Adipocyte (in vitro differentiated cells): ENCODE results near the gene NRCAM.
"Not testable (repeated sequence)": the region's sequence is repeated elsewhere in the genome, so short reads cannot be mapped to it uniquely, and the experiment has no call there.

Experiments
- DNase-seq: peaks from one replicate; pipeline ENCODE4 v3.0.0-alpha.2; 2015; ENCODE audit warnings: low read depth
- H3K27me3 ChIP-seq: replicated peaks from 2 replicates; pipeline ENCODE4 v1.7.0; 2013; ENCODE audit warnings: mild to moderate bottlenecking, low read length, moderate library complexity; ENCODE audit not compliant: control insufficient read depth, insufficient read depth
- H3K36me3 ChIP-seq: 2 replicates; pipeline ENCODE4 v1.7.0; 2013; ENCODE audit warnings: low read length, mild to moderate bottlenecking, moderate library complexity; ENCODE audit not compliant: control insufficient read depth, insufficient read depth, severe bottlenecking
- H3K4me1 ChIP-seq: 2 replicates; pipeline ENCODE4 v1.7.0; 2013; ENCODE audit warnings: mild to moderate bottlenecking, low read length, moderate library complexity; ENCODE audit not compliant: control insufficient read depth, insufficient read depth
- H3K4me3 ChIP-seq: 2 replicates; pipeline ENCODE4 v1.7.0; 2013; ENCODE audit warnings: mild to moderate bottlenecking, low read length, moderate library complexity
- H3K9ac ChIP-seq: 2 replicates; pipeline ENCODE4 v1.7.0; 2013; ENCODE audit warnings: mild to moderate bottlenecking, low read length, moderate library complexity
- H3K9me3 ChIP-seq: 2 replicates; pipeline ENCODE4 v1.7.0; 2013; ENCODE audit warnings: mild to moderate bottlenecking, low read length, moderate library complexity; ENCODE audit not compliant: control insufficient read depth

The NRCAM gene

DNA sequence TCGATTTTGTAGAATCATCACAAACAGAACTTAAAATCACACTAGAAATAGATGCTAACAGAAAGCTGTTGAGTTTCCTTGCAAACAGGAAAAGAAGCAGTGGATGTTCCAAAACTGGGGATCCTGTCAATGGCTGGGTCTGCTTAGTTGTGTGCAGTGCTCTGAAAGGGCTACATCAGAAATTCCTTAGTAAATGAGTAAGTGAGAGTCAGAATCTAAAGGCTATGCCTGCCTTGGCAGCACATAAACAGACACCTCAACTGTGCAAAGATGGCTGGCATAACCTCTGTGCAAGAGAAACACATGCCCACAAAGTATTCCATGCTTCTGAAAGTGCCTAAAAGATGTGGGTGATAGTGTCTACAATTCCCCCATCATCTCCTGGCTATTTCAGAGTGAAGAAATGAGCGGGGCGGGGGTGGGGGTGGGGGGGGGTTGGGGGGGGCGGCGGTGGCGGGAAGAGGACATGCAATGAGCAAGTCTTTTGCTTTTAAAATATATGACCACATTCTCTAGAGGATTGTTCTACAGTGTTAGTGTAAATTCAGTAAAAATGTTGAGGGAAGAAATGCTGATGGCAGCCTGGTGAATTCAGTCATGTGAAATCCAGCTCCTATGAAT, 187.9 kb downstream of the NRCAM start:
- Histone ChIP-seq H3K27me3 (no peaks in the 10 kb centered on the region), H3K36me3 (peaks cover 8% of the 10 kb centered on the region), H3K4me1 (peaks cover 26% of the 10 kb centered on the region), H3K4me3 (no peak overlapping the region), H3K9ac (no peak overlapping the region), H3K9me3 (no peaks in the 10 kb centered on the region)
- DNase-seq = no peak

DNA sequence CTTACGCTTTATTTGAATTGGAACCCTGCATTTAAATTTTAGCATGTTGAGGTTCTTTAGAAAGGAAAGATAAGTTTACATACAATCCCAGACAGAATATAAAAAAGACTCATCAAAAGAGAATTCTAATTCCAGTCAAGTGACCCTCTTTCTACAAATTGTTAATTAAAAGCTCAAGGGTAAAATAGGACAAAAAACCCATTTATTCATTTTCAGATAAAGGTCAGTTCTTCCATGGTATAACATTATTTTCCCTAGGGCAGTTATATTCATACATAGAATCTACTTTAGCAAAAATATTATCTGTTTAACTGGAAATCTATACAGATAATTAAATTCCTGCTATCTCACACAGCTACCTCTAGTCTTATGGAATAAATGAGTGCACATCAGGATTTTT, 188.6 kb downstream of the NRCAM start:
- no peak for DNase-seq
- no peaks in the 10 kb centered on the region for H3K9me3 ChIP-seq
- peaks cover 8% of the 10 kb centered on the region for H3K36me3 ChIP-seq
- no peak overlapping the region for H3K4me3 ChIP-seq
- H3K9ac ChIP-seq = no peak overlapping the region
- no peaks in the 10 kb centered on the region for H3K27me3 ChIP-seq
- peaks cover 26% of the 10 kb centered on the region for H3K4me1 ChIP-seq

DNA sequence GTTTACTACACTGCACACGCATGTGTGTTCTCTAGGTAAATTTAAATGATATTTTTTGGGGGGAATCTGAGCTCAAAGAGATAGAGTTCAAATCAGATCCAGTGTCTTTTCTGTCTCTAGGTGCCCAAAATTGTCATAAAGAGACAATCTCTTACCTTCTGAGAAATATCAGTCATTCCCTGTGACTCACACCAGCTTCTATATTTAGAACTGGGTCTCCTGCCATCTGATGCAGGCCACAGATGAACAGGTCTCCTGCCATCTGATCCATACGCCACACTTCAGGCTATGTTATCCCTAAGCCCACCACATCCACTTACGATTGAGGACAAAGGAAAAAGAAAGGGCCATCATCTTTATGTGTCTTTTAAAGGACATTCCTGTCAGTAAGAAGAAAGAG, 189.7 kb downstream of the NRCAM start:
- H3K27me3 ChIP-seq = no peaks in the 10 kb centered on the region
- H3K9me3 ChIP-seq = no peaks in the 10 kb centered on the region
- H3K9ac ChIP-seq = no peak overlapping the region
- DNase-seq = no peak
- H3K4me3 ChIP-seq = no peak overlapping the region
- H3K36me3 ChIP-seq = peaks cover 13% of the 10 kb centered on the region
- peaks cover 26% of the 10 kb centered on the region for H3K4me1 ChIP-seq

DNA sequence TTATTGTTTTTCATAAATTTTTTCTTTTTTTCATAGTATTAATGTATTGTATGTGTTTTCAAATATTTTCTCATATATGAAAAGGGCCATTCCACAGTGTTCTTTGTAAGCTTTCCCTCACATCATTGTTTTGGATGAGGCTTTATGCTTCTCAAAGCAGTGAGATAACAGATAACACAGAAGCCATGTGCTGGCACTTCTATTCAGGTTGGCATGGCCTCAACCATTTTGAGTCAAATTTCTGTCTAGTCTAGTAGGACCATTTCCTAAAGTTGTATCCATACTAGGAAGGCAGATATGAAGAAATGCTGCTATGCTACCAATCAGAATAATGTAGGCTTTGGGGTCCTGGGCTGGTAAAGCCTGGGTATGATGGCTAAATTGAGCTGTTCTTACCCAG, 190.2 kb downstream of the NRCAM start:
- Histone ChIP-seq H3K36me3 (peaks cover 13% of the 10 kb centered on the region), H3K27me3 (no peaks in the 10 kb centered on the region), H3K4me3 (no peak overlapping the region), H3K4me1 (peaks cover 26% of the 10 kb centered on the region), H3K9me3 (no peaks in the 10 kb centered on the region), H3K9ac (no peak overlapping the region)
- no peak for DNase-seq

DNA sequence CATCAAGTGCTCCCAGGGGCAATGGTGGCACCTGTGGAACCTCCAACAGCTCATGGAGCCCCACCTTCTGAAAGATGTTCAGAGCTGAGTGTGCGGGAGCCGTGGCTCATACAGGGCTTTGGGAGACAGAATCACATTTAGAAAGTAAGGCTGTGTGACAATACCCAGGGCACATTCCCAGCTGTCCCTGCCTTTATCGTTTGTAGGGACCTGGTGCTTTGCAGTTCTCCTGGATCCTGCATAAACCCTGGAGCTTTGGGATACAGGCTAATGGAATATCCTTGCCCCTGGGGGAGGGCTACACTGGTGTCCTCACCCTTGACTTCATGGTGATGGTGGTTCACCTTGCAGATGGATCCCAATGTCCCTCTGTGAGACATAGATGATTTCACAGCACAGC, 191.2 kb downstream of the NRCAM start:
- Histone ChIP-seq H3K36me3 (peaks cover 13% of the 10 kb centered on the region), H3K4me1 (peaks cover 26% of the 10 kb centered on the region), H3K27me3 (no peaks in the 10 kb centered on the region), H3K9me3 (no peaks in the 10 kb centered on the region), H3K9ac (no peak overlapping the region), H3K4me3 (no peak overlapping the region)
- no peak for DNase-seq

DNA sequence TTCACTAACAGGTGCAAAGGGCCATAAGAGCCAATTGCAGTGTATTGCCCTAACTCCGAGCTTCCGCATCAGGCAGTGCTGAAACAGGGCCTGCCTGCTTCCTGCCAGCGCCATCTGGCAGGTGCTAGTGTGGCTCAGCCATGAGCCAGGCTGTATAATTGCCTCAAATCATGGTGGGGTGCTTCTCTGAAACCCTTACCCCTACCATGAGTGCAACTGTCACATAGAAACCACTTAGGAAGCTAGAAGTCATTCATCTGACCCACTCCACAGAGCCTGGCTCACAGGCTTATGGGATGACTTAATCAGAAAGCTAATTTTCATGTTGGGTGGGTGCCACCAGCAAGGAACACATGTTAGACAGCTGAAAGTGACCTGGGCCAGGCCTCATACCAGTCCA, 192.8 kb downstream of the NRCAM start:
- H3K4me1 ChIP-seq = peaks cover 26% of the 10 kb centered on the region
- DNase-seq = no peak
- H3K9me3 ChIP-seq = no peaks in the 10 kb centered on the region
- H3K4me3 ChIP-seq = no peak overlapping the region
- peaks cover 17% of the 10 kb centered on the region for H3K36me3 ChIP-seq
- no peaks in the 10 kb centered on the region for H3K27me3 ChIP-seq
- H3K9ac ChIP-seq = no peak overlapping the region

DNA sequence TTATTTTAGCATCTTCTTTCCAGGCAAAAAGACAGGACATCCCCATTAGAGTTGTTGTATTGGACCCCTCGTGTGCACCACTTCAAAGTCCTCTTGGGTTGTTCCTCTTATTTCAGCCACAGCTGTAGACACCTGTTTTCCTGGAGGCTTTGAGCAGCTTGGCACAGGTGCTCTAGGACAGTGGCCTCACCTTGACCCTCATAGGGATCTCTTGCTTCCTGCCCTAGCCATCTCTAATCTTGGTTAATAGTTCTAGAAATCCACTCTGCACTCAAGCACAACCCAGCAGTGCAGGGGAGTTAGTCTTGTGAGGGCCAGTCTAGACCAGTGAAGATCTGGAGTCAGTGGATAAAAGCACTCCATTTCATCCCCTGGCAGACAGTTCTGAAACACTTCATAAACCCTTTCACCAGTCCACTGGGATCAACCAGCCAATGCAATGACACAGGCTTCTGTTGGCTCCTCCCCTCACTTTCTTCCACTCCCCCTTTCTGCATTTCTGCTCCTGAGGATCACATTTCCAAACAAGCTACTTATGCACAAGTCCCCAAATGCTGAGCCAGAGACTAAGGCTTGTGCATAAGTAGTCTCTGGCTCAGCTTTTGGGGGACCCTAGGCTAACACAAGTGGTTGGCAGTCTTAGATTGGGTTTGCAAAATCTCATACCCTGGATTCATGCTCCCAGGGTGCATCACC, 194.5 kb downstream of the NRCAM start:
- Histone ChIP-seq H3K4me3 (no peak overlapping the region), H3K36me3 (peaks cover 17% of the 10 kb centered on the region), H3K27me3 (no peaks in the 10 kb centered on the region), H3K9ac (no peak overlapping the region), H3K4me1 (peaks cover 11% of the 10 kb centered on the region), H3K9me3 (no peaks in the 10 kb centered on the region)
- no peak for DNase-seq

DNA sequence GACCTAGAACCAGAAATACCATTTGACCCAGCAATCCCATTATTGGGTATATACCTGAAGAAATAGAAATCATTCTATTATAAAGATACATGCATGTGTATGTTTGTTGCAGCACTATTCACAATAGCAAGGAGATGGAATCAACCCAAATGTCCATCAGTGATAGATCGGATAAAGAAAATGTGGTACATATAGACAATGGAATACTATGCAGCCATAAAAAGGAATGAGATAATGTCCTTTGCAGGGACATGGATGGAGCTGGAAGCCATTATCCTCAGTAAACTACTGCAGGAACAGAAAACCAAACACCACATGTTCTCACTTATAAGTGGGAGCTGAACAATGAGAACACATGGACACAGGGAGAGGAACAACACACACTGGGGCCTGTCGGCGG, 196.8 kb downstream of the NRCAM start:
- H3K9me3 ChIP-seq, DNase-seq, H3K4me1 ChIP-seq, H3K4me3 ChIP-seq, H3K36me3 ChIP-seq, H3K27me3 ChIP-seq, H3K9ac ChIP-seq: not testable (repeated sequence)

DNA sequence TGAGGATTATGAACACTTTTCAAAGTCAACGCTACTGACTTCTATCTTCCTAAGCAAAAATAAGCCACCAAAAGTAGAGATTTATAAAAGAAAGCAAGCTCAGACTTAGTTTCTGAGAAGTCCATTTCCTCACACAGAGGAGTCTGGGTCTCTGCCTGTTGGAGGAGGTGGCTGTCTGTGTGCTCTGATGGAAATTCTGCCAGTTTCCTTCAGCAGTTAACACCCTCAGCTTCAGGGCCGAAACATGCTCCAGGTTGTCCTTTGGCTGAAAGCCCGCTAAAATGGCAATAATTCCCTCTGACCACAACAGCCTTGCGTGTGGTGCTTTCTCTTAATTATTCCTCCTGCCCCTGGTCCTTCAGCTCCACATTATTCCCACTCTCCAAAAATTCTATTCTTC, 198.3 kb downstream of the NRCAM start:
- no peak overlapping the region for H3K4me3 ChIP-seq
- DNase-seq = no peak
- no peaks in the 10 kb centered on the region for H3K4me1 ChIP-seq
- H3K27me3 ChIP-seq = no peaks in the 10 kb centered on the region
- no peaks in the 10 kb centered on the region for H3K9me3 ChIP-seq
- peaks cover 9% of the 10 kb centered on the region for H3K36me3 ChIP-seq
- no peak overlapping the region for H3K9ac ChIP-seq

DNA sequence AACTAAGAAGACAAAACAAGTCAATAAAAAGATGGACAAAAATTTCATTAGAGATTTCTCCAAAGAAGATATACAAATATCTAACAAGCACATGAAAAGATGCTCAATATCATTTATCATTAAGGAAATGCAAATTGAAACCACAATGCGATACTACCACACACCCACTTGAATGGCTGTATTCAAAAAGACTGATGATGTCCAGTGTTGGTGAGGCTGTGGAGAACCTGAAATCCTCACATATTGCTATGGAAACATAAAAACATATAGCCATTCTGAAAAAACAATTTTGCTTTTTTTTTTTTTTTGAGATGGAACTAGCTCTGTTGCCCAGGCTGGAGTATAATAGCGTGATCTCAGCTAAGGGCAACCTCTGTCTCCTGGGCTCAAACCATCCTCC, 202.0 kb downstream of the NRCAM start:
- no peak for DNase-seq
- H3K9me3 ChIP-seq = no peaks in the 10 kb centered on the region
- peaks cover 4% of the 10 kb centered on the region for H3K36me3 ChIP-seq
- H3K4me3 ChIP-seq = no peak overlapping the region
- no peak overlapping the region for H3K9ac ChIP-seq
- H3K4me1 ChIP-seq = peaks cover 10% of the 10 kb centered on the region
- no peaks in the 10 kb centered on the region for H3K27me3 ChIP-seq

DNA sequence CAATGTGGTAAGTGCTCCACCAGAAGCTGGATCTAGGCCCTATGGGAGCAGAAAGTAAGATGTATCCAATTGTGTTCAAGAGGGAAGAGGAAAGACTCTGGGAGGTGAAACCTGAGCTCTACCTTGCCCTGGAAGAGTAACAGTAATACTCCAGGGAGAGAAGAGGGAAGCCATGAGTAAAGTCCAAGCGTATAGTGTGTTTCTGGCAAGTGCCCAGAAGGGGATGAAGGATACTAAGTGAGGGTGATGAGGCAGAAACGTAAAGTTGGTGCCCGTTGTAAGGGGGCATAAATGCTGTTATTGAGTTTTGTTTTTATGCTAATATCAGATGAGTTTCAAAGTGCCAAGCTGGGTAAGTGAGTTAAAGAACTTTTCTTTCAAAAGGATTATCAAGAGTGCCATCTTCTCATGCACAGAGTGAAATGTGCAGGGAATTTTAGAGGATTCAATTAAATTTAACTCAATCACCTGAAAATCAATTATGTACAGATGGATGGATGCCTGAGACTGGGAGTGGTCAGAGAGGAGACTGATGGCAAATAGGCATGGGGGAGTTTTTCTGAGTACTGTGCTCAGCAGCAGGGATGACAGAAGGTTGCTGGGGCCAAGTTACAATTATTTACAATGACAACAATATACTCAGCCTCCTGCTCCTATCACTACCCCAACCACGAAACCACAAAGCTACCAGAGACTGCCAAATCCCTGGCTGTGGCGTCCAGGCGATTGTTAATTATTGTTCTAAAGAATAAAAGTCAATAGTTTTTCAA, 202.8 kb downstream of the NRCAM start:
- H3K9ac ChIP-seq = no peak overlapping the region
- no peaks in the 10 kb centered on the region for H3K9me3 ChIP-seq
- no peaks in the 10 kb centered on the region for H3K27me3 ChIP-seq

More for the DNA sequence above, 202.8 kb downstream of the NRCAM start:
- H3K36me3 ChIP-seq = peaks cover 4% of the 10 kb centered on the region
- H3K4me1 ChIP-seq = peaks cover 14% of the 10 kb centered on the region
- H3K4me3 ChIP-seq = no peak overlapping the region
- DNase-seq = no peak
